Measurements from ENCODE around the gene GPR171.
"Not testable (repeated sequence)": the region's sequence is repeated elsewhere in the genome, so short reads cannot be mapped to it uniquely, and the experiment has no call there.

GPR171 gene

DNA sequence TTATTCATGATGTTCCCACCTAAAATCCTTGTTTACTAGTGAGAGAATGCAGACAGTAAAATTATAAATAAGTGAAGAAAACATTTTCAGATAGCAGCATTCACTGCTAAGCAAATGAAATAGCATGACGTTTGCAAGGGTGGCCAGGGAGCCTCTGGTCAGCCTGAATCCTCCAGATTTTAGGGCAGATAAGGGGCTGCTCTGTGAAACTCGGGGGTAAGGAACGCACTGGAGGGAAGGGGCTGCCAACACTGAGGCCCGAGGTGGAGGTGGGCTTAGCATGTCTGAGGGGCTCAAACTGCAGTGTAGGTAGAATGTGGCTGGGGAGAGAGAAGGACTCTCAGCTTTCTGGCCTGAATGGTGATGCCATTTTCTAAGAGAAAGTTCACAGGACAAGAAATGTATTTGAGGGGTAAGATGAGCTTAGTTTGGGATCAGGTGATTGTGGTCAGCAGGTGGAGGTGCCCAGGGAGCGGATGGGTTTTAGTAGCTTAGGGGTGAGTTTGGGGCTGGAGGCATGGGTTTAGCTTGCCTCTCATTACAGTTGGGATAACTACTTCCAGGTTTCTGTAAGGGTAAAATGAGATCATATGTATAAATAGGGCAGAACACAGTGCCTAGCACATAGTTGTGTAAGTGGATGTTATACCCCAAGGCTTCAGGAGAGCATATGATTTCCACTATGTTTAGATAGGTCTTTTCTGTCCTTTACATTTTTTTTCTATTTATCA lies 20.5 kb downstream of the GPR171 start:
- no peak for DNase-seq (ENCODE audit: extremely low read depth in 1 of 2, low read depth in 1 of 2)

DNA sequence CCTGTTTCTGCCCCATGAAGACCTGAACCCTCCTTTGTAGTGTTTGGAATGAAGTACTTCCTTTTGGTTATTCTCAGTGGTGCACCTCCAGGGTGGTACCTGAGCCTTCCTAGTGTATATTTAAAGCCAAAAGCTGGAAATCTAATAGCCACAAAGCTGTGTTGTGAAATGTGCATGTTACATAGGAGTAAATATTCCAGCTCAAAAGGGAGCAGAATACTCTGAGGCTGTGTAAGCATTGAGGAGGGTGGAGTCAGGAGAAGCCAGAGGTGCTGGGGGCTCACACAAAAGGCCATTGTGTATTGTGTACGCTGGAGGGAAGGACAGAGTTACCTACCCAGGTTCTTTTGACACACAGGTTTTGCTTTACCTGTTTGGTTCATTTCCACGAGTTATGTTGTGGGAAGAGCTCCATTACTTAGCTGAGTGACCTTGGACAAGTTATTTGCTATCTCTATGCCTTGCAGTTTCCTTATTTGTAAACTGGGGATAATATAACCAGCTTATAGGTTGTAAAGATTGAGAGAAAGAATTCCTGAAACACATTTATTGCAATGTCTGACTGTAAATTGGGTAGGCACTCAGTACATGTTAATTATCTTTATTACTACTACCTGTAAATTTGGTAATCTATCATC lies 24.7 kb downstream of the GPR171 start:
- no peak for DNase-seq (ENCODE audit: extremely low read depth in 1 of 2, low read depth in 1 of 2)

DNA sequence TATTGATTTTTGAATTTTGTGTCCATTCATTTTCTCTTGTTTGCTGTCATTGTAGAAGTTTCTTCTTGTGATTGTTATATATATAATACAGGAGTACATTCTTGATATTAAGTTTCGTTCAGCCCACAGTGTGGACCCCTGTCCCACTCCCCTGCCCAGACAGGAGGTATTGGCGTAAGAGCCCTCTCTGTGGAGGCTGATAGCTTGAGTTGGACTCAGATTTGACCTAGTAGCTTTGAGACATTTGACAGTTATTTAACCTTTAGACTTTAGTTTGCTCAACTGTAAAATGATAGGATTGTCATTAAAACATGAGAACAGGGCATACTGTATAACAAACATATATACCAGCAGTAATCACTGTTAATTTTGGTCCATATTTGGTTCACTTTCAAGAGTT lies 27.1 kb downstream of the GPR171 start:
- no peak for DNase-seq (ENCODE audit: extremely low read depth in 1 of 2, low read depth in 1 of 2)

DNA sequence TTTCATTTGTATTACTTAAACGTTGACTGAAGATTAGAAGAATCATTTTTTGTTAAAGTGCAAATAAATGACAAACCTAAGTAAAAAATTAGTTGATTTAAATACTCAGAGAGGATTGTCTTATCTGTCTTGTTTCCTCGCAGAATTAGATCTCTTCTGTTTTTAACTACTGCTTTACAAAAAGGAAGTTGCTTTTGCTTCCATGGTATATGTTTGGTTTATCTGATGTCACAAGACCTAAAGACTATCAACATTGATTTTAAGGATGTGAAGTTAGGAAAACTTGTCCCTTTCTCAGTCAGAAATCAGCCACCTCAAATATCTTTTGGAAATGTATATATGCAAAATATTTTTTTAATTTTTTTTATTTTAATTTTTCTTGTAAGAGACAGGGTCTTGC lies 28.7 kb downstream of the GPR171 start:
- no peak for DNase-seq (ENCODE audit: extremely low read depth in 1 of 2, low read depth in 1 of 2)

DNA sequence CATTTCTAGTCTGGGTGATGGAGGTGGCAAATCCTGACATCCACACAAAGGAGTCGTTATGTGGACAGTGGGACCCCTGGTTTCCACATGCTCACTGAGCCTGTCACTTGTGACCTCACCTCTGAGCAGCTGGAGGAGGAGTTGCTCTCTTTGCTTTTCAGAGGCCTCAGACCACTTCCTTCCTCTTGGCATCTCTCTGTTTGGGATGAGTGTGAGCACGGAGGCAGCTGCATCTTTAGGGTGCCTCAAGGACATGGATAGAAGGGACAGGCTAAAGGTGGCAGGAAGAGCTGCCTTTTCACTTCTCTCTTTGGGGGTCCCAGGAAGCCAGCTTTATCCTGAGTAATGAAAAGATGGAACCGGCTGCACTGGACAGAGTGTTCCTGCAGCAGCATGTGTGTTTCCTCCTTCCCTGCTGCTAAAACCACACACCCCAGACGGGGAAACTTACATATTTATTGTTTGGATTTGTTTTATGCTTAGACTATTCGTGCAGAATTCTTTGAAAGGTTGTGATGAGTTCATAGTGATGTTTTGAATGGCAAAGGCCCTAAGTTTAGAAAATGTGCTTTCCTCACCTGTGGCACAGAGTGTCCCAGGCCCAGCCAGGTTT lies 31.8 kb downstream of the GPR171 start:
- no peak for DNase-seq (ENCODE audit: extremely low read depth in 1 of 2, low read depth in 1 of 2)

DNA sequence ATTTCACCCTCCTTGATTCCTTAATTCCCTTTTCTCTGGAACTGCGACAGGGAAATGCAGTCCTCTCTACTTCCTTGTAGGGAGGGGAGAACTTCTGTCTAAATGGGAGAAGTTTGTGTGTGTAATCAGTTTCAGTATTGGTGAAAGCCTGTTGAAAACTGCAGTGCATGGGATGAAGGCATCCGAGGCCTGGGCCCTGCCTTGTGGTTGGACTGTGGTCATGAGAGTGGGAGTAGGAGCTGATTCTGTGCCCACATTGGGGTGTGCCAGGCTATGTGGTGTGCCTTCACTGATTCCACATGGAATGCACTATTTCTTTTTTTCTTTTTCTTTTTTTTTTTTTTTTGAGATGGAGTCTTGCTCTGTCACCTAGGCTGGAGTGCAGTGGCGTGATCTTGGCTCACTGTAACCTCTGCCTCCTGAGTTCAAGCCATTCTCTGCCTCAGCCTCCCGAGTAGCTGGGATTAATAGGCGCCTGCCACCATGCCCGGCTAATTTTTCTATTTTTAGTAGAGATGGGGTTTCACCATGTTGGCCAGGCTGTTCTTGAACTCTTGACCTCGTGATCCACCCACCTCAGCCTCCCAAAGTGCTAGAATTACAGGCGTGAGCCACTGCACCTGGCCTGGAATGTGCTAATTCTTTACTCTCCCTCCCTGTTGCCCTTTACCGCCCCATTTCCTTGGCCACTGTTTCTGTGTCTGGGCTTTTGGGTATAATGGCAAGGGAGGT lies 32.9 kb downstream of the GPR171 start:
- DNase-seq (ENCODE audit: extremely low read depth in 1 of 2, low read depth in 1 of 2) = not testable (repeated sequence)

DNA sequence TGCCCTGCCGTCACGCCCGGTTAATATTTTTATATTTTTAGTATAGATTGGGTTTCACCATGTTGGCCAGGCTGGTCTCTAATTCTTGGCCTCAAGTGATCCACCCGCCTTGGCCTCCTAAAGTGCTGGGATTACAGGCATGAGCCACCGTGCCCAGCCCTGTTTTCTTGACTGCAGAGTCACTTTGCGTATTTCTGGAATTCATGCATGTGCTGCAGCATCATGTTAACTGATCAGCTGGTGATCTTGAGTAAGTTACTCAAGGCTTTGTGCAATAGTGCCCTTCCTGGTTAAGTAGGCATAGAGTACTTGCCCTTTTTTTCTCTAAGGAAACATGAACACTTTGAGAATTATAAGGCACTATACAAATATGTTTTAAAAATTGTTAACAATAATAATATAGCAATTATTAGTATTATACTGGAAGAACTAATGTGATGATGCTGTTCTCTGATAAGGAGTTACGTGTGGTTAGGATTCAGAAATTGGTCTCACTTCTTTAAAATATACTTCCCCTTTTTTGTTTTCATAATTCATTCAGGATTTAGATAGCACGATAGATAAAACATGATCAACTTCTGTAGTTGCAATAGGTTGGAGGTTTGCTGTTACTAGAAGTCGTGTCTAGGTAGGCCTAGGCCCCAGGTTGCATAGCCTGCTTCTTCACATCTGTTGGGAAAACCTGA lies 33.6 kb downstream of the GPR171 start:
- DNase-seq (ENCODE audit: extremely low read depth in 1 of 2, low read depth in 1 of 2) = no peak

DNA sequence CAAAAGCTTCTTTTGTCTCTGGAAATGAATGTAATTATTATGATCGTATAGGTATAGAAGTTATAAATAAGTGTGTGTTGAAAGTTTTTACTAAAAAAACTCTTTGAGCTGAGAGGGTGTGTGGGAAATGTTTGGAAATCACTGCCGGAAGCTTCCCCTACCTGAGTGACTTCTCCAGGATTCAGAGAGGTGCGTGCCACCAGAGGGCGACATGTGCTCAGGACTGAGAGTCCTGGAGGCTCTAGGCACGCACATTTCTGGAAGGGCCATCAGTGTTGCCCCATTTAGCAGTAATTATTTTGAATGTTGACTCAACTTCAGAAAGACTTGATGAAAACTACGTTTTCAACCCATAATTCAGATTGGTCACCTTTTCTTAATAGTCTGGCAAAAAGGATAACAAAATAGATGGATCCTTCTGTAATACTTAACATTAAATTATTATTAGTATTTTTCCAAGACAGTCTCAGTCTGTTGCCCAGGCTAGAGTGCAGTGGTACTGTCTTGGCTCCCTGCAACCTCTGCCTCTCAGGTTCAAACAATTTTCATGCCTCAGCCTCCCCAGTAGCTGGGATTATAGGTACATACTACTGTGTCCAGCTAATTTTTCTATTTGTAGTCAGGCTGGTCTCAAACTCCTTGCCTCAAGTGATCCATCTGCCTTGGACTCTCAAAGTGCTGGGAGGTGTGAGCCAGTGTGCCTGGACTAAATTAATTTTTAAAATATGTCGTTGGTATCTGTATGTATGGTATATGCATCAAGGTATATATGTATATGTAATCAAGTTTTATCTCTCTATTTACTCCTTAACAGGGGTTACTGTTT lies 34.5 kb downstream of the GPR171 start:
- peak; percentile 60 to 76 for DNase-seq (ENCODE audit: extremely low read depth in 1 of 2, low read depth in 1 of 2)

DNA sequence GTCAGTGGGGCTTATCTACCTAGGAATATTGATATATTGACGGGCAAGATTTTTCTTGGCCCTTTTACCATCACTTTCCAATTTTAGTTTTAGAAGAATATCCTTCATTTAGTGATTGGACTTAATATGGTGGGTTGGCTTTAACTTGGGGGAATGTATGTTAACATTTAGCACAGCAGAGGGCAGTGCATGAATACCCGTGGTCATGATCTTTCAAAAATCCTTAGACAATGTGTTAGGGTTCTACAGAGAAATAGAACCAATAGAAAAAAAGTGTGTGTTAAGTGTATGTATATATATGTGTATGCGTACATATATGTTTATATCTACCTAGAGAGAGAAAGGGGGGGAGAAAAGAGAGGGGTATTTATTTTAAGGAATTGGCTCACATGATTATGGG lies 36.9 kb downstream of the GPR171 start:
- no peak for DNase-seq (ENCODE audit: extremely low read depth in 1 of 2, low read depth in 1 of 2)

DNA sequence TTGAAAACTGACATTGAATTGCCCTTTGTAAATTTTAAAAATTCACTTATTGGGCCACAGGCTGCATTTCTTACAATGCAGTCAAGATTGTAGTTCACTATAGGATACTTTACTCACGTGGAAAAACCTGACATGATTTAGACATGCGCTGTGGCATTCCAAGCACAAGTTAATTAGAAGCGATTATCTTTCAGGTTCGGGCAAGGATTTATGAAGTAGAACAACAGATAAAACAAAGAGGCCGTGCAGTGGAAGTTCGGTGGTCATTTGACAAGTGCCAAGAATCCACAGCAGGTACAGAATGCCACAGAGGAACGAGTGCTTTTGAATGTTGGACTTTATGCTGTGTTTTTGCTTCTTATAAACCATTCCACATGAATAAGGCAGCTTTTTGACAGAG lies 37.8 kb downstream of the GPR171 start:
- DNase-seq (ENCODE audit: extremely low read depth in 1 of 2, low read depth in 1 of 2) = no peak

DNA sequence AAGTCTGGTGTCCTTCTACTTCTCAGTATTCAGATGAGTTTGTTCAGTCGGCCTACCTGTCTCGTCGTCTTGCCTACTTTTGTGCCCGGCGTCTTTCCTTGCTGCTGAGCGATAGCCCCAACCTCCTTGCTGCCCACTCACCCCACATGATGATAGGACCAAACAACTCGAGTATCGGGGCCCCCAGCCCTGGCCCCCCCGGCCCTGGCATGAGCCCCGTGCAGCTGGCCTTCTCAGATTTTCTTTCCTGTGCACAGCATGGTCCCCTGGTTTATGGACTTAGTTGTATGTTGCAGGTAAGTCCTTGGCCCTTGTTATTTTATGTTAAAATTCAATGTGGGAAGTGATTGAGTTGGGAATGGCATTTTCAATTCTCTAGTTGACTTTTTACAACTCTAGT lies 43.2 kb downstream of the GPR171 start:
- DNase-seq (ENCODE audit: extremely low read depth in 1 of 2, low read depth in 1 of 2) = no peak

DNA sequence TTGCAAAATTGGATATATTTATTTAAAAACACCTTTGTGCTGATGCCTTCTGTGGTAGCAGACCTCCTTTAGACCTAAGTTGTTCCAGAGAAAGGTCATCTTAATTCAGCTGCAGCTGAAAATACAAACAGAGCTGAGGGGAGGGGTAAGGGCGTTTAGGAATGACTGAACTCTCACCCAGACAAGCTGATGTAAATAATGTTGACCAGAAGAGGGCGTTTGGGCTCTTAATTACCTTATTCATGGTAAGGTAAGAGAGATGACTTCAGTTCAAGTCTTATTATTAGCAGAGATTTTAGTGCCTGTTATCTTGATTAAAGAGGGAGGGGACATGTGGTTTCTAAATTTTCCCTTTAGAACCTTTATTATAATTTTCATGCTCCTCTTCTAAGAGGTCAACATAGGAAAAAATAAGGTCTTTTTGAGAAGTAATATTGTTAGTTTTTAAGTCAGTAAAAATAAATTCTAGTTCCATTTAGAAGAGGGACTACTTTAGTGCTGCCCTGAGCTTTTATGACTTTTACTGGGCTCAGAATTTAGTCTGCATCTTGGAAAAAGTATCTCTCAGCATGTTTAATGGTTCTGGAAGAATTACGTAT lies 46.3 kb downstream of the GPR171 start:
- no peak for DNase-seq (ENCODE audit: extremely low read depth in 1 of 2, low read depth in 1 of 2)

DNA sequence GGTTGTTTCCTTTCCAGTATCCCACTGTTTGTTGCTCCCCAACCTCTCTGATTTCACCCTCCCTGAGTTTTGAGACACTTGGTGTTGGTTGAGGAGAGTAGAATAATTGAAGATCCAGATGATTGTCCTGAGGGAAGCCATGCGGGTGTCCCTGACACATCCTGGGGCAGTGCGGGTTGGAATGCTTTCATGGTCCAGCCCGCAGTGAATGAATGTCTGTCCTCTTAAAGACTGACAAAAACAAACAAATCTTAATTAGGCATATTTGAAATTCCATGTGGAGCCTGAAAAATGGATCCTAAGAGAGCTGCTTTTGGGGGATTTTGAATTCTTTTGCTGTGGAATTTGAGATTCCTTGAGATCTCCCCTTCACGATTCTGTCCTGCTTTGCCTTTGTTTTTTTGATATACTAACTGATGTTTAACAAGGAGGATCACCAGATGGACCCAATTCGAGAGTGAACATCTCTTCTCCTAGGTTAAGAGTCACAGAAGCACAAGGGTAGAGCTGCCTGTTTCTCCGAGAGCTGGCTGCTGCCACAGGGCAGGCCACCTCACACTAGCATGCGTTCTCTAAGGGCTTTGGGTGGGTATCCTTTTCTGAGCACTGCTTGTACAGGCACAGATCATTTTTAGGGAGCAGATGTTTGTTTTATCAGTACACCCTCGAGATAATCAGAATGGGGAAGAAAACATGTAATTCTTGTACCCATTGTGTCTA lies 47.4 kb downstream of the GPR171 start:
- no peak for DNase-seq (ENCODE audit: extremely low read depth in 1 of 2, low read depth in 1 of 2)

DNA sequence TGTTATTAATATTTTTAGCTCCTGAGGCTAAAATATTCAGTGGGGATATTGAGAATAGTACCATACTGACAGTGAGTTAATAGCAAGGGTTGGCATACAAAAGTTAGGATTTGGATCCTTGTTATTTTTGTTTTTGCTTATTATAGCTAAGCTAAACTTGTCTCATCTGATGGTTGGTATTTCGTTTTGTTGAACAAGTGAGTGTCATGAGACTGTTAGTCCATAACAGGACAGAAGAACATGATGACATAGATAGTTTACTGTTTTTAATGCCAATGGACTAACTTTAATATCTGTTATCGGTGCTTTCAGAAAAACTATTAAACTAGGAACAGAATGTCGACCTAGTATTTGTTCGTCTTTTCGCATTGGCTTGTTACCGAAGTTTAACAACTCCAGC lies 48.5 kb downstream of the GPR171 start:
- DNase-seq (ENCODE audit: extremely low read depth in 1 of 2, low read depth in 1 of 2) = no peak

DNA sequence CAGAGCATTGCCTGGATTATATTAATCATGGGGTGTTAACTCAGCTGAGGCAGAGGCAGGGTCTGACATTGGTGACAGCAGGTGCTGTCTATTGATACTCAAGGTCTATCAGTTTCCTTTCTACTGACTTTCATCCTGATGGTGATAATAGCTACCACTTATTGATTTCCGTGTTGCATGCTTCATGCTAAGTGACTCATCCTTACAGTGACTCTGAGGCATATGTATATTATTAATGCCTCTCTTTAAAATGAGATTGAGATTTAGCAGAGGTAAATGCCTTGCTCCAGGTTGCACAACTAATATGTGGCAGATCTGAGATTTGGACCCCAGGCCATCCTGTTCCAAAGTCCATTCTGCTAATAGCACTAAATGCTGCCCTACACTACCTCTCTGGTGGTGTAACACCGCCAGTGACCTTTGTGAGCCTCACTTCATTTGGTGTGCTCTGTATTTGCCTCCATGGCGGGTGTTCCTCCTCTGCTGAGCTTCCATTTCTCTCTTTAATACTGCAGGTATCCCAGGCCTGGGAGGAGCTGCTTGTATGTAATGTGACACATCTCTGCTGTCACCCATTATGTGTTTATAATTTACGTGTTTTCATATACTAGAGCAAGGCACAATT lies 50.4 kb downstream of the GPR171 start:
- DNase-seq (ENCODE audit: extremely low read depth in 1 of 2, low read depth in 1 of 2) = no peak

Measured in activated CD8-positive, alpha-beta memory T cell treated with anti-CD3 and anti-CD28 coated beads for 1 hour (primary cell).